ENCODE measurements around the gene OLFM2.

DNA sequence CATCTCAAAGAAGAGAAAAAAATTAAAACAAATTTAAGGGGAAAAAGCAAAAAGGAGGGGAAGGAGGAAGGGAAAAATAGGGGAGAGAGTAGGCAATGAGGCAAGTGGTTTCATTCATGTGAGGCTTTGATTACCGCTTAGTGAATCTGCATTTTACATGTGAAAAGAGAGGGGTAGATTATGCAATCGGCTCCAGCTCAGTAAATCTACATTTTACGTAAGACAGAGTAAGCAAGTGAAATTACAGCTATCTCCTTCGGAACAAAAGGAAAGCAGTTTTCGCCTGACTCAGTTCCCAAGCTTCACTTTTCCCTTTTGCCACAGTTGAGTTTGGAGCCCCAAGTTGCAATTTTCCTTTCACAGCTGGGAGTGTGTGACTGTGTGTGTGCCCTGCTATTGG lies 16.0 kb upstream of the OLFM2 start:
- TF ChIP-seq SIN3A (IDR thresholded peaks at IDR 0.05; ENCODE audit: low read depth) (no peak), JUND (IDR thresholded peaks at IDR 0.05) (no peak), SRF (IDR thresholded peaks at IDR 0.05; ENCODE audit: low read depth) (no peak)
